ENCODE measurements around the gene ARHGAP1.
A peak's percentile ranks its signal among the peaks of the same experiment; 100 is the strongest.
"Not testable (repeated sequence)": the region's sequence is repeated elsewhere in the genome, so short reads cannot be mapped to it uniquely, and the experiment has no call there.

ARHGAP1 gene

GRCh38 chr11:46712874-46713576, 12.6 kb upstream of the ARHGAP1 start:
- H3K4me3 ChIP-seq (ENCODE audit: low read depth, low read length), result no peak overlapping the region
- no peak for TF ChIP-seq CTCF (IDR thresholded peaks at IDR 0.05; ENCODE audit: borderline replicate concordance, insufficient read depth, low read depth, low read length)

GRCh38 chr11:46711303-46711702, 10.9 kb upstream of the ARHGAP1 start:
- TF ChIP-seq CTCF (IDR thresholded peaks at IDR 0.05; ENCODE audit: borderline replicate concordance, insufficient read depth, low read depth, low read length), result no peak
- no peak overlapping the region for H3K4me3 ChIP-seq (ENCODE audit: low read depth, low read length)

GRCh38 chr11:46710821-46711269, 10.4 kb upstream of the ARHGAP1 start:
- no peak overlapping the region for H3K4me3 ChIP-seq (ENCODE audit: low read depth, low read length)
- no peak for TF ChIP-seq CTCF (IDR thresholded peaks at IDR 0.05; ENCODE audit: borderline replicate concordance, insufficient read depth, low read depth, low read length)

- not testable (repeated sequence) for H3K4me3 ChIP-seq (ENCODE audit: low read depth, low read length)
Observed at GRCh38 chr11:46709351-46709750, 8.9 kb upstream of the ARHGAP1 start.

GRCh38 chr11:46706886-46707285, 6.5 kb upstream of the ARHGAP1 start:
- TF ChIP-seq CTCF (IDR thresholded peaks at IDR 0.05; ENCODE audit: borderline replicate concordance, insufficient read depth, low read depth, low read length), result no peak

GRCh38 chr11:46705070-46705688, 4.8 kb upstream of the ARHGAP1 start:
- no peak for TF ChIP-seq CTCF (IDR thresholded peaks at IDR 0.05; ENCODE audit: borderline replicate concordance, insufficient read depth, low read depth, low read length)
- H3K4me3 ChIP-seq (ENCODE audit: low read depth, low read length), result no peak overlapping the region

More at GRCh38 chr11:46706886-46707285, 6.5 kb upstream of the ARHGAP1 start:
- H3K4me3 ChIP-seq (ENCODE audit: low read depth, low read length), result no peak overlapping the region

GRCh38 chr11:46701078-46701654, 747 bp upstream of the ARHGAP1 start:
- H3K4me3 ChIP-seq (ENCODE audit: low read depth, low read length), result peak overlapping the region; percentile 90
- TF ChIP-seq CTCF (IDR thresholded peaks at IDR 0.05; ENCODE audit: borderline replicate concordance, insufficient read depth, low read depth, low read length), result no peak

Data from GM12875 (cell line).